CD4-positive, alpha-beta T cell treated with Interleukin-4 for 1 hour (primary cell): ENCODE measurements around the gene SH2D7.

Experiments used
- DNase-seq, 2 donors: peaks; one replicate each; pipeline ENCODE4 v3.0.0-alpha.2; 2020 to 2022

Gene SH2D7

GRCh38 chr15:78104566-78105475, 12.5 kb downstream of the SH2D7 start:
- DNase-seq, result no peak

- no peak for DNase-seq
These were observed 13.3 kb downstream of the SH2D7 start for GRCh38 chr15:78105476-78106241.

GRCh38 chr15:78107471-78107870, 15.1 kb downstream of the SH2D7 start:
- DNase-seq, result no peak

GRCh38 chr15:78108300-78109084, 16.1 kb downstream of the SH2D7 start:
- peak; percentile 87 to 88 for DNase-seq

- DNase-seq, result no peak
These were observed 16.8 kb downstream of the SH2D7 start for GRCh38 chr15:78109156-78109555.

GRCh38 chr15:78110096-78110495, 17.7 kb downstream of the SH2D7 start:
- DNase-seq, result no peak

- DNase-seq, result no peak
These were observed 18.6 kb downstream of the SH2D7 start for GRCh38 chr15:78110916-78111475.

- DNase-seq, result no peak
These were observed 19.4 kb downstream of the SH2D7 start for GRCh38 chr15:78111788-78112187.

- no peak for DNase-seq
These were observed 20.2 kb downstream of the SH2D7 start for GRCh38 chr15:78112551-78112950.

- DNase-seq, result no peak
These were observed 28.2 kb downstream of the SH2D7 start for GRCh38 chr15:78120523-78120922.

GRCh38 chr15:78125267-78125666, 32.9 kb downstream of the SH2D7 start:
- no peak for DNase-seq

GRCh38 chr15:78127882-78128281, 35.5 kb downstream of the SH2D7 start:
- no peak for DNase-seq

GRCh38 chr15:78129077-78129750, 36.9 kb downstream of the SH2D7 start:
- DNase-seq, result no peak

GRCh38 chr15:78129751-78130287, 37.5 kb downstream of the SH2D7 start:
- DNase-seq, result no peak

- DNase-seq, result peak in 1 of 2 donors; percentile 42
These were observed 38.3 kb downstream of the SH2D7 start for GRCh38 chr15:78130466-78131294.

- peak; percentile 75 to 81 for DNase-seq
These were observed 39.1 kb downstream of the SH2D7 start, which contains the start of gene CIB2 for GRCh38 chr15:78131295-78132061. Gene CIB2, minus strand, starts transcription at chr15:78131445. Its CDS starts 230 bp downstream, at chr15:78131215.

GRCh38 chr15:78133801-78134200, 41.4 kb downstream of the SH2D7 start:
- no peak for DNase-seq

GRCh38 chr15:78139578-78139977, 47.2 kb downstream of the SH2D7 start:
- DNase-seq, result no peak

- DNase-seq, result no peak
These were observed 47.9 kb downstream of the SH2D7 start for GRCh38 chr15:78140292-78140691.

GRCh38 chr15:78142332-78142731, 50.0 kb downstream of the SH2D7 start:
- no peak for DNase-seq
